ENCODE data around the gene MAP2K7.
"Not testable (repeated sequence)": the region's sequence is repeated elsewhere in the genome, so short reads cannot be mapped to it uniquely, and the experiment has no call there.

Gene MAP2K7

GRCh38 chr19:7858109-7858770 is 45.4 kb upstream of the MAP2K7 start:
- DNase-seq, result no peak
- no peak for TF ChIP-seq CTCF (IDR thresholded peaks at IDR 0.05; ENCODE audit: low read depth, low read length, missing control alignments)
- Histone ChIP-seq H3K27ac (no peak overlapping the region), H3K36me3 (replicated peaks) (no peaks in the 10 kb centered on the region), H3K27me3 (replicated peaks) (no peaks in the 10 kb centered on the region), H3K4me3 (ENCODE audit: low read depth, low read length) (no peak overlapping the region)
- in situ Hi-C loops (cut with HindIII; ENCODE audit: low pct_ligation_motif_present, low sequenced_read_pairs), result no loop called here

DNA sequence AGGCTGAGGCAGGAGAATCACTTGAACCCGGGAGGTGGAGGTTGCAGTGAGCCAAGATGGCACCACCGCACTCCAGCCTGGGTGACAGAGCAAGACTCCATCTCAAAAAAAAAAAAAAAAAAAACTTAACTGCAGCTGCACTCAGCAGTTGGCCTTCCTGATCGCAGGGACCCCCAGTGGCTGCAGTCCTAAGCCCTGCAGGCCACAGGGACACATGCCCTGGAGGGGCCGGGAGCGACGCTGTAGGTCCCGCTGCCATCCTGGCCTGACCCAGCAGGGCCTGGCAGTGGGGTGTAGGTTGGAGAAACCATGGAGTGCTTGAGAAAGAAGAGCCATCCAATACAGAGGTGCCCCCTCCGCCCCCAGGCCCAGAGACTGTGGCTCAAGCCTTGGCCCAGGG is 44.6 kb upstream of the MAP2K7 start:
- H3K27ac ChIP-seq; H3K27me3 ChIP-seq (replicated peaks); H3K36me3 ChIP-seq (replicated peaks); in situ Hi-C loops (cut with HindIII; ENCODE audit: low pct_ligation_motif_present, low sequenced_read_pairs); H3K4me3 ChIP-seq (ENCODE audit: low read depth, low read length); DNase-seq: not testable (repeated sequence)

DNA sequence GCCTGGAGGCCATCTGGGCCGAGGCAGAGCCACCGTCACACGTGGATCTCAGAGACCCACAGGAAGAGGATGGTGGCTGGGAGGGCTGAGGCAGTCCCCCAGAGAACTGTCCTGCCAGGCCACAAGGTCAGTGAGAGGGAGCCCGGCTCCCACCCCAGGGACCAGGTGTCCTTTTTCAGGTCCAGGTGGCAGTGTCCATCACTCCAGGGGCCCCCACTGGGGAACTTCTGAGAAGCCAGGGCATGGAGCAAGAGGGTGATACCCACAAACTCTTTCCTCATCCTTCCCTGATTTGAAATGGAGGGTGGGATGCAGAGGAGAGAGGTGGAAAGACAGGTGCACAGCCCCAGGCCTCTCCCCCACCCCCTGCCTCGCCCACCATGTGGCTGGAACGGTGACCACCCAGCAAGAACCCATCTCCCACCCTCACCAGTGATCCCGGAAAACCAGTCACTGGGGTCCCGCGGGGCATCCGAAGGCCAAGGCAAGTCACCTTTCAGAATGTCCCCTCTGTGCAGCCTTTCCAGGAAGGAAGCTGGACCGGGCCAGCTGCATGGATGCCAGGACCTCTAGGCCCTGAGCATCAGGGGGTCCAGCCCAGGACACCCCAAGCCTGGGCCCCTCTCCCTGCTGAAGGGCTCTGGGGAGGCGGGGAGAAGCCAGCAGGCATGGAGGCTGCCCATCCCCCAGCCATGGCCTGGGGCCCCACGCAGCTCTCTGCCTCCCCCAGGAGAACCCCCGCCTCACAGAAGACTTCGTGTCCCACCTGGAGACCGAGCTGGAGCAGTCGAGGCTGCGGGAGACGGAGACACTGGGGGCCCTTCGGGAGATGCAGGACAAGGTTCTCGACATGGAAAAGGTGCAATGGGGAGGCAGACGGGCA is 43.6 kb upstream of the MAP2K7 start:
- in situ Hi-C loops (cut with HindIII; ENCODE audit: low pct_ligation_motif_present, low sequenced_read_pairs), result no loop called here
- no peaks in the 10 kb centered on the region for H3K36me3 ChIP-seq (replicated peaks)
- no peaks in the 10 kb centered on the region for H3K27me3 ChIP-seq (replicated peaks)
- TF ChIP-seq CTCF (IDR thresholded peaks at IDR 0.05; ENCODE audit: low read depth, low read length, missing control alignments), result no peak
- H3K27ac ChIP-seq, result no peak overlapping the region
- no peak for DNase-seq
- no peak overlapping the region for H3K4me3 ChIP-seq (ENCODE audit: low read depth, low read length)

DNA sequence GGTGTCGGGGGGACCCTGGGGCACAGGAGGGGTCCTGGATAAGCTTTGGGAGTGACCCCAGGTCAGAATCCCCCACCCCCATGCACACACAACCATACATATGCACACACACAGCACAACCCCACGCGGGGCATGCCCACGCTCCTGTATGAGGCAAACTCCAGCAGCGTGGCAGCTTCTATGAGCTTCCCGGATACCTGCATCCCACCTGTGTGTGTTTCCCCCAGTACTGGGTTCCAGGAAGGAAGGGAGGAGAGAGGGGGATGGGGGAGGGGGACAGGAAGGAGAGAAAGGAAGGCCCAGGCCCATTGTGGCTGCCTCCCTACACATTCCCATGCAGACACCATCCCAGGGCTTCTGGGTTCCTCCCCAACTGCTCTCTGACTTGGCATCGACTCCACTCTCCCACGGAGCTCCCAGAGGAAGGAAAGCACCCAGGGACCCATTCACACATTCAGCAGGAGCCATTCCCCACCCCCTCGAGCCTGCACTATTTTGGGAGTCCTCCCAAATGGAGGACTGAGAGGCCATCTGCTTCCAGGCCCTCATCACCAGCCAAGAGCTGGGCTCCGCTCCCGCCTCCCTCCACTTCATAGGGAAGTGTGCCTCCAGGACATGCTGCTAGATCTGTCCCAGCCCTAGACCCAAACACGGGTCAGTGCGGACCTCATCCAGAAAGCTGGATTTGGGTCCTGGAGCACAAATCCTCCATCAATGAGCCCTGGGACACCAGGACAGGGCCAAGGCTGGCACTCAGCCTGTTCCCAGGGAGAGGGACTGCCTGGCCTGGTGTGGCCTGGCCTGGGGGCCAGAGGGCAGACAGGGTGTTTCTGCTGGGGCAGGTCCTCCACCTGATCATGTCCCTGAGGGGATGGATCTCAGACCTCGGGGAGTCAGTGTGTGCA is 42.7 kb upstream of the MAP2K7 start:
- in situ Hi-C loops (cut with HindIII; ENCODE audit: low pct_ligation_motif_present, low sequenced_read_pairs), result no loop called here

GRCh38 chr19:7861619-7862412 is 41.9 kb upstream of the MAP2K7 start:
- DNase-seq, result no peak

More for the DNA sequence above, 42.7 kb upstream of the MAP2K7 start:
- no peak overlapping the region for H3K27ac ChIP-seq
- no peaks in the 10 kb centered on the region for H3K27me3 ChIP-seq (replicated peaks)
- no peak overlapping the region for H3K4me3 ChIP-seq (ENCODE audit: low read depth, low read length)
- no peak for TF ChIP-seq CTCF (IDR thresholded peaks at IDR 0.05; ENCODE audit: low read depth, low read length, missing control alignments)
- H3K36me3 ChIP-seq (replicated peaks), result no peaks in the 10 kb centered on the region
- DNase-seq, result no peak

More at GRCh38 chr19:7861619-7862412, 41.9 kb upstream of the MAP2K7 start:
- Histone ChIP-seq H3K4me3 (ENCODE audit: low read depth, low read length) (peak overlapping the region; percentile 6), H3K36me3 (replicated peaks) (no peaks in the 10 kb centered on the region), H3K27me3 (replicated peaks) (no peaks in the 10 kb centered on the region), H3K27ac (no peak overlapping the region)
- in situ Hi-C loops (cut with HindIII; ENCODE audit: low pct_ligation_motif_present, low sequenced_read_pairs), result no loop called here
- TF ChIP-seq CTCF (IDR thresholded peaks at IDR 0.05; ENCODE audit: low read depth, low read length, missing control alignments), result no peak

Measured in brain microvascular endothelial cell (primary cell).